GM18499 (cell line): ENCODE measurements around the gene C16orf92.
"Not testable (repeated sequence)": the region's sequence is repeated elsewhere in the genome, so short reads cannot be mapped to it uniquely, and the experiment has no call there.

Experiments used
- ATAC-seq: cut with Tn5 transposase; IDR thresholded peaks from one replicate; pipeline ENCODE4 v1.9.1; 2021; ENCODE audit warnings: moderate number of reproducible peaks; ENCODE audit not compliant: insufficient read depth, unreplicated experiment

C16orf92 gene

DNA sequence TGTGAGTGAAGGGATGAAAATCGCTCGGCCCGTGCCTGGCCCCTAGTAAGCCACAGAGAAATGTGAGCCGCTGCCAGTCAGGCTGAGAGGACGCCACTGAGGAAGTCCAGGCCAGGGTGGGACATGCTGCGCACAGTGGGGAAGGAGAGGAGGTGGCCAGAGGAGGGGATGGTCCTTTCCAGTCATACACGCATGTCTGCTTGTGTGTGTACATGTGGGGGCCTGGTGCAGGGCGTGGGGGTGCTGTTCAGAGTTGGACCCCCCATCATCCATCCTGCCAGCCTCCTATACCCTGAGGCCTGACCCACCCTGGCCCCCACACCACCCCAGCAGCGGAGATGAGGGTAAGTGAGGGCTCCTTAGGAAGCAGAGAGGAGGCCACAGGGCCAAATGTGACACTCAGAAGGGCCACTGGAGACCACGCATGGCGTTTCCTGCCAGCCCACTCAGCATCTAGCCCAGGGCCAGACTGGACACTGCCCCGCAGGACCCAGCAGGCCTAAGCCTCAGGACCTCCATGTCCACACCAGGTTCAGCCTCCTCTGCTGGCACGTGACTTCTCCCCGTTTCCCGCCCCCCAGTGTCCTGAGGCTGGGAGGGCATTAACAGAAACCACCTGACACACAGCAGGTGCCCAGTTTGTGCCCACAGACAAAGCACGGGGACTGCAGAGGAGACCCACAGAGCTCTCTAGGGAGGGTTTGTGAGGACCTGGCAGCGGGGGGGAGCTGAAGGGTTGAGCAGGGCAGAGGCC is 19.2 kb upstream of the C16orf92 start:
- ATAC-seq: no peak

DNA sequence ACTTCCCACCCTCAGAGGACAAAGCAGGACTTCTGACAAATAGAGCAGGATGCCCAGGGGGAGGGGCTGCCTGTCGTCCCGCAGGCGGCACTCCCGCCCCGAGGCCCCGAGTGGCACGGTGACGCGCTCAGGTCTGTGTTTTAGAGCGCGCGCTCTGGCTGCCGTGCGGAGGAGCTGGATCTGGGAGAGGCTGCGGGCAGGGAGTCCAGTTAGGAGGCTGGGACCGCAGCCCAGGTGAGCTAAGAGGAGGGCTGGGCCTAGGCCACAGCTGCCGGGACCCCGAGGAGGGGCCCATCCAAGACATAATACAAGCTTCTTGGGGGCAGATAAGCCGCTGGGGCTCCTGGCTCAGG is 18.6 kb upstream of the C16orf92 start:
- no peak for ATAC-seq

DNA sequence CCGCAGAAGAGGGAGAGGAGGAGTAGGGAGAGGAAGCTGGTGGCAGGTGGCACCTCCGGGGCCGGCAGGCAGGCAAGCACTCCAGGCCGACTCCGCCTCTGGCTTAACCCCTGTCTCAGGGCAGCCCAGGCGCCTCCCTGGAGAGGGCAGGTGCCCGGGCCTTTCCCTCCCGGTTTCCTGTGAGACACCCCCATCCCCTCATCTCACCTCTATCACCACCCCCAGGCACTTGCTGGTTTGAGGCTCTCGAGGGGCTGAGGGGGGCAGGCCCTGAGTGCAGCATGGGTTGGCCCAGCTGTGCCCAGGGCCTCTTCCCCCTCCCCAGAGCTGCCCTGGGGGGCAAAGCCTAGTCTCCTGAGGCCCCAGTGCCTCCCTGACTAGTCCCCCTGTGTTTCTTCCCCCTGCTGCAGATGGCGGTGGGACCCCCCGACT is 18.2 kb upstream of the C16orf92 start:
- ATAC-seq: no peak

DNA sequence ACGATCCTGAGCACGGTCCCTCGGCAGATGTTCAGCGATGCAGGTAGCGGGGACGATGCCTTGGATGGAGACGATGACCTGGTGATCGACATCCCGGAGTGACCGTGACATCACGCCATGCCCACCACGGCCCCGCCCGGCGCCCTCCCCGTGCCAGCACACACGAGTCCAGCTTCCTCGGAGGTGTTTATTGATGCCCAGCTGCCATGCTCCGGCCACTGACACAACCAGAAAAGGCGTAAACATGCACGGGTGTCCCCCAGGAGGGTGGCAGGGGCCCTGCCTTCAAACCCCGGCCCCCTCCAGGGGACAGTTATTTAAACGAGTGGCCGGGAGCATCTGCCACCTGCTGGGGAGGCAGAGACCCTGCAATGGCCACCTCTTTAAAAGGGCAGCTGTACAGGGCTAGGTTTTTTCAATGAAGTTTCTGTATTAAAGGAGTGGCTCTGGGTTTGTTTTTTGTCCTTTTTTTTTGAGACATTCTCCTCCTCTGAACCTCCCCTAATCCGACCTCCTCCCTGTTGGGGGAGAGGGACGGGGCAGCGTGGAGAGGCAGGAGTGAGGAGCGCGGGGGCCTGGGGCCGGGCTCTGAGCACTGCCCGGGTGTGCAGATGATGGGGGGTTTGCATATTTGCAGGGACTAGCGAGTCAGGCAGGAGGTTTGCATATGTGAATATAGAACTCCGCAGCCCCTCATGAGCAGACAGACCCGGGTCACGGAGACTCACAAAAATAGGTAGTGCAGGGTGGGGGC is 17.5 kb upstream of the C16orf92 start:
- ATAC-seq: no peak

DNA sequence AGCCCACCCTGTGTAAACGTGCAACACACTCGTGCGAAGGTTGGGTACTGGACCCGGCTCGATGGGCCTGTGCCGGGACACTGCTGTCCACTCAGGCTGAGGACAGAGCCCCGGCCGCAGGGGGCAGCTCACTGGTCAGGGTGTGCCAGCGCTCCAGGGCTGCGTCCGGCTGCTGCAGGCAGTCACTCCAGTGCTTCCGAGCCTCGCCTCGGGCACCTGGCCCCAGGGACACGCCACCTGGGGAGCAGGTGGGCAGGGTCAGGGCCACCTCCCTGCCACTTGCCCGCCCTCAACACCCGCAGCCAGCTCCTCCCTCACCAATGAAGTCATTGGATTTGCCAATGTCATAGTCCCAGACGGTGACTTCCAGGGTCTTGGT is 16.9 kb upstream of the C16orf92 start:
- ATAC-seq: no peak

DNA sequence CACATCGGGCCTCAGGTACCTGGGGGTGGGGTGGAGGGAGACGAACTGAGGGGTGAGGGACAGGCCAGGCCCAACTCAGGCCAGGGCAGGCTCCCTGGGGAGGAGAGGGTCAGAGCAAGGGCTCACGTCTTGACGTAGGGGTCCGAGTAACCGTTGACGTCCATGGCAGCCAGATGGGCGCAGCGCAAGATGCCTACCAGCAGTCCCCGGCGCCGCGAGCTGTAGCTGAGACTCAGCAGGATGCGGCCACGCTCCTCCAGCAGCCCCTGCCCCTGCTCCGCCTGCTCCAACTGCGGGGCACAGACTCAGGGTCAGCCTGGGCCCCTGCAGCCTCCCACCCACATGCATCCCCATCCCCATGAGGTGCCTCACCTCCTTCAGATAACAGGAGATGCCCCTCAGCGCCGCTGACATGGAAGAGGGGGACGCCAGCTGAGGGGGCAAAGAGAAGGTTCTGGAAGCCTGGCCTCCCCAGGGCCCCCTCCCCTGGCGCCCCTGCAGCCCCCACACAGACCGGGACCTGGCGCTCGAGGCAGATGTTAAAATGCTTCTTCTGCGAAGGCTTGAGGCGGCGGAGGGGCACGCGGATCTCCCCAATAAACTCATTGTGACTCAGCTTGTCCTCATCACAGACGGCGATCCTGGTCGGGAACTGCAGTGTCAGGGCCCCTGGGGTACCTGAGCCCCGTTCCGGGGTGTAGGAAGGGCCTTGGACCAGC is 16.2 kb upstream of the C16orf92 start:
- no peak for ATAC-seq

DNA sequence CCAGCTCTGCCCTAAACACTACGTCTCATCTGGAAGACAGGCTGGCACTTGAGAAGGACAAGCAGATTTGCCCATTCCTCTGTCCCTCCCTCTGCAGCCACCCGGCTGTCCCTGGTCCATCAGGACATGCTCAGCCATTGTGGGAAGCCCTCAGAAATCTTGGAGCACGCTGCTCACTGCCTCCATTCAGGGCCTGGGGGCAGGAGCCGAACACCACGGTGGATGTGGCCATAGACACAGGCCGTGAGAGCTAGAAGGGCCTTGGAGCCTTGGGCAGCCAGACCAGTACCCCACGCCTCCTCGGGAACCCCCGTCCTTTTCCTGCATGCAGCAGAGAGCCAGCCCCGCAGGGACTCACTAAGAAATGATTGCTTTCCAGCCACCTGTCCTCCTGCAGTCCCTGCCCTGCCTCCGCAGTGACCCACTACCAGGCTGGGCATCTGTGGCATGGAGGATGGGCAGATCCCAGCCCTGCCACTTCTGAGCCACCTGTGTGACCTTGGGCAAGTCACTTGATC is 15.6 kb upstream of the C16orf92 start:
- no peak for ATAC-seq

DNA sequence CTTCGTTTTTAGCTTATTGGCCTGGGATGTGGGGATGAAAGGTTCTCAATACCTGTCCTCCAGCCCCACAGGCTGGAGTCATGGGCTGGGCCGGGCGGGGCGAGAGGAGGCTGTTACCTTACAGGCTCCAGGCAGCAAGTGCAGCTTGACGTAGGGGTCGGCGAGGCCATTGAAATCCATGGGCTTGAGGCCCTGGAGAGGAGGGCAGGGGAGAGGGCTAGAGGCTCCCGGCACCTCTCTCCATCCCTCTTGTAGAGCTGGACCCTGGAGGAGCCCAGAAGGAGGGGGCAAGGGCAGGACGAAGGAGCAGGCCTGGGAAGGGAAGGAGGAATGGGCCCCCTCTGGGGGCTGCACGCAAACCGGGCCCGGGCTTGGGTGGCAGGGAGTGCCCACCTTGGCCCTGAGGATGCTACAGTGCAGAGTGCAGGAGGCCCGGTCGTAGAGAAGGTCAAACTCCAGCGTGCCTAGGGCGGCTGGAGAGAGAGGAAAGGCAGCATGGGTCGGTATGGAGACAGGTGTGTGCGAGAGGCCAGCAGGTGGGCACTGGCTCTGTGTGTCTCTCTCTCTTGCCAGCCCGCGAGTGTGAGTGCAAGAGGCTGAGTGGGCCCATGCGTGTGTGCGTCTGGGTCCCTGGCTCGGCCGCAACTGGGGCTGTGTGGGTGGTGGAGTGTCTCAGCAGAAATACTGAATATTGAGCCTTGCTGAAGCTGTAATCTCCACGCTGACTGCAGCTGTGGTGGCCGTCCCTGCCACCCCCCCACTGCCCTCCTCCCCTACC is 13.7 kb upstream of the C16orf92 start:
- ATAC-seq: no peak

DNA sequence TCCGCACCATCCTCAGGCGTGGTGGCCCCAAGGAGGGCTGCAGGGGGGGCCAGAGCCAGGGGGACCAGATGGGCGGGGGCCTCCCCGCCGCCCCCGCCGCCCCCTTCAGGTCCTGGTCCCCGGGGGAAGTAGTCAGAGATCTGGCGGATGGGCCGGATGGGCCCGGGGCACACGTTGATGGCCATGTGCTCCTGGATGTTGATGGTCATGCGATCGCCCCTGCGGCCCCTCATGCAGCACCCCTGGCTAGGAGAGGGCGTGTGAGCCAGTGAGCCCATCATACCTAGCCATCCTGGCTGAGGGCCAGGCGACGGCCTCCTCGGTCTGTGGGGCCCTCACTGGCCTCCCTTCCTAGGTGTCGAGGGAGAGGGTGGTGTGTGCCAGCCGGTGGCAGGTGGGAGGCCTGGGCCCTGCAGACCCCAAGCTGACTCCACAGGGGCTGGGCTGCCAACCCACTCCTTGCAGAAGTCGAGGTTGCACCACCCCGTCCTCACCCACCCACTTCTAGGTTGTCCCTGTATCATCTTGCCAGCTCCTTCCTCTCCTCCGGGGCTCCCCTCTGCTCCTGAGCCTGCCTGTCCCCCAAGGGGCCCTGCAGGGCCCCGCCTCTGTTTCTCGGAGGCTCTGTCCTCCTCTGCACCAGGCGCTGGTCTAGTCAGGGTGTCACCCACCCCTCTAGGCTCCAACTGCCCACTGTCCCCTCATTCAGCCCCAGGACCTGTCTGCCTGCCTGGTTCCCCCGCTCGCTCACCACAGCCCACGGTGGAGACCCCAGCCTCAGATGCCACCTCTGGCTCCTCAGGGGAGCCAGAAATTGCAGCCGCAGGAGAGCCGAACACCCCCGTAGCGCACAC is 12.8 kb upstream of the C16orf92 start:
- no peak for ATAC-seq

DNA sequence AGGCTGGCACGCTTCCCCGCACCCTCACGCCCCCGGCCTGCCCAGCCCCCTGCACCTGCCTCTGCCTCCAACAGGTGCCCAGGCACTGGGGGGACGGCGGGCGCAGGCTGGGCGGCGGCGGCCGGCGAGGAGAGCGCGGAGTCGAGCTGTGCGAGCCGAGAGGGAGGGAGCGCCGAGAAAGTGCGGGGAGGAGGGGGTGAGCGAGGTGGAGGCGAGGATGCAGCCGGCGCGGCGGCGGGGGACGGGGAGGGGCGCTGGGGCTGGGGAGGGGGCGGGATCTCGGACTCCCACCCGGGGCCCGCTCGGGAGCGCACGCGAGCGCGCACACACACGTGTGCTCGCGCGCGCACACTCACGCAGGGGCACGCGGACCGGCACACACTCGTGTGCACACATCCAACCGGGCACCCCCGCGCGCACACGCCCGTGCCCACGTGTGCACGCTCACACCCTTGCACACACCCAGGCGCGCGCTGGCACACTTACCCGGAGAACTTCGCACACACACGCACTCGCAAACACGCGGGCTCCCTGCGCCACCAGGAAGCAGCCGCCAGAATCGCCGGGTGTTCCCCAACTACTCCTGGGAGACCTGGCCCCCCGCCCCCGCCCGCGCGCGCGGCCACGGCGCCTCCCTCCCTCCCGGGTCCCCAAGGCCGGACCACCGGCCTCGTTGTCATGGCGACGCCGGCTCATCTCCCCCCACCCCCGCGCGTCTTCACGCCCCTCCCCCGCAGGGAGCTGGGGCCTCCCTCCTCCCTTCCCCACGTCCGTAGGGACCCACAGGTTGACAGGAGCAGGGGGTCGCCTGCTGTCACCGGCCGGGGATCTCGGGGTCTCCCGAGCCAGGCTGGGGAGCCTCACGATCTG is 11.9 kb upstream of the C16orf92 start, which contains the start of gene DOC2A:
Gene DOC2A (minus strand): TSS at position 184 of the 870 bp plus-strand sequence. CDS start 805 bp downstream, outside the sequence.
- no peak for ATAC-seq

DNA sequence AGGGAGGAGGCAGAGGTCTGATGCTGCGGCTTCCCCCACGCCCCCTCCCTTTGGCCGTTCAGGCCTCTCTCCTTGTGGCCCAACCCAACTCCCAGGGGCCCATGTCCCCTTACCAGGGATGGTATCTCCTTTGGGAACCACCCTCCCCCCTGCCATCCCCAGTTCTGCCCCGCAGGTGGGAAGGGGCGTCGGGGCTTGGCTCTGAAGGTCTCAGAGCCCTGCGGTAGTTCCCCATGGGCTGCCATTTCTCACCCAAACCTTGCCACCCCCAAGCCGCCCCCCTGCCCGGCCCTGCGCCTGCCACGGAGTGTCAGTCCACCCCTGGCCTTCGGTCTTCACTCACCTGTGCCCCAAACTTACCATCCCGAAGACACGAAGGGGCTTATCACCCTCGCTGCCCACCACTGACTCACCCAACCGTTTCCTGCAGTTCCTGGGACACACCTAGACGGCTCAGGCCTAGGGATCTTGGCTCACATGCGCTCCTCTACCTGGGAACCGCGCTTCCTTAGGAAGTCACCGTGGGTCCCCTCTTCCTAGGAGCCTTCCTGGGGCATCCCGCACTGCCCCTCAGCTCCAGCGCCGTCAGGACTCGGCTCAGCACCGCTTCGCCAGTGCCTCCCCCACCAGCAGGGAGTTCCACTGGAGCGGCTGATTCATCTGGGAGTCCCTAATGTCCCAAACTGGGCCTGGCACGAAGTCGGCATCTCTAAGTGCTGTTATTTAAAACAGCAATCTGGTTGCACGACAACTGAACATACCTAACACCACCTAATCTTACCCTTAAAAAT is 11.1 kb upstream of the C16orf92 start:
- ATAC-seq: no peak

DNA sequence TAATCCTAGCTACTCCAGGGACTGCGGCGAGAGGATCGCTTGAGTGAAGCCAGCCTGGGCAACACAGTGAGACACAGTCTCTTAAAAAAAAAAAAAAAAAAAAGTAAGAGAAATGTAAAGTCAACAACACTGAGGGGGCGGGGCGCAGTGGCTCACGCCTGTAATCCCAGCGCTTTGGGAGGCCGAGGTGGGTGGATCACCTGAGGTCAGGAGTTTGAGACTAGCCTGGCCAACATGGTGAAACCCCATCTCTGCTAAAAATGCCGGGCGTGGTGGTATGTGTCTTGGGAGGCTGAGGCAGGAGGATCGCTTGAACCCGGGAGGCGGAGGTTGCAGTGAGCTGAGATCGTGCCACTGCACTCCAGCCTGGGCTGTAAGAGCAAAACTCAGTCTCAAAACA is 10.4 kb upstream of the C16orf92 start:
- not testable (repeated sequence) for ATAC-seq

DNA sequence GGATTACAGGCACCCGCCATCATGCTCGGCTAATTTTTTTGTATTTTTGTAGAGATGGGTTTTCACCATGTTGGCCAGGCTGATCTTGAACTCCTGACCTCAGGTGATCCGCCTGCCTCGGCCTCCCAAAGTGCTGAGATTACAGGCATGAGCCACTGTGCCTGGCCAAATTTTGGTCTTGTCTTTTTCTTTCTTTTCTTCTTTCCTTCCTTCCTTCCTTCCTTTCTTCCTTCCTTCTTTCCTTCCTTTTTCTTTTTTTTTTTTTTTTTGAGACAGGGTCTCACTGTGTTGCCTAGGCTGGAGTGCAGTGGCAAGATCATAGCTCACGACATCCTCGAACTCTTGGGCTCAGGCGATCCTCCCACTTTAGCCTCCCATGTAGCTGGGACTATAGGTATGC is 7.5 kb upstream of the C16orf92 start:
- ATAC-seq: not testable (repeated sequence)

DNA sequence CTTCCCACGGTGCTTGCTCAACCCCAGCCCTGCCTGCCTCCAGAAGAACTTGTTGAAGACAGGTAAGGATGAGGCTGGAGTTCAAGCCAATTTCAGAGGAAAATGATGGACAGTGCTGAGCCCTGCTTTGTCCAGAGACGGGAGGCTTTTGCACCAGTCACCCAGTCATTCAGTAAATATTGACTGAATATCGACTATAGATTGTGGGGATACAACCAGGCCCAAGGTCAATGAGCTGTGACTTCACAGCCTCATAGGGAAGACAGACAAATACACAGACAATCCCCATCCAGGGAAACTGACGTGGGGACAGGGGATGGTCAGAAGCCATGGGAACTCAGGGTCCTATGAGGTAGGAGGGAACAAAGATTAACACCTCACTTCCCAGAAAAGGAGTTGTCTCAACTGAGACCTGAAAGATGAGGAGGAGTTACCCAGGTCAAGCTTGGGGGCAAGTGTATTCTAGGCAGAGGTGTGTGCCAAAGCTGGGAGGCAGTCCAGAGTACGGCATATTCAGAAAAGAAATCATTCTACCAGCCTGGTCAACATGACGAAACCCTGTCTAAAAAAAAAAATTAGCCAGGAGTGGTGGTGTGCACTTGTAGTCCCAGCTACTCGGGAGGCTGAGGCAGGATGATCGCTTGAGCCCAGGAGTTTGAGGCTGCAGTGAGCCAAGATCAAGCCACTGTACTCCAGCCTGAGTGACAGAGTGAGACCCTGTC is 6.3 kb upstream of the C16orf92 start:
- ATAC-seq: no peak

DNA sequence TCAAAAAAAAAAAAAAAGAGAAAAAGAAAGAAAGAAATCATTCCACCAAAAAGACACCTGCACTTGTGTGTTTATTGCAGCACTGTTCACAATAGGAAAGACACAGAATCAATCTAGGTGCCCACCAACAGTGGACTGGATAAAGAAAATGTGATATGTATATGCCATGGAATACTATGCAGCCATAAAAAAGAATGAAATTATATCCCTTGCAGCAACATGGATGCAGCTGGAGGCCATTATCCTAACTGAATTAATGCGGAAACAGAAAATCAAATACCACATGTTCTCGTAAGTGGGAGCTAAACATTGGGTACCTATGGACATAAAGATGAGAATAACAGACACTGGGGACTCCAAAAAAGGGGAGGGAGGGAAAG is 5.7 kb upstream of the C16orf92 start:
- no peak for ATAC-seq

DNA sequence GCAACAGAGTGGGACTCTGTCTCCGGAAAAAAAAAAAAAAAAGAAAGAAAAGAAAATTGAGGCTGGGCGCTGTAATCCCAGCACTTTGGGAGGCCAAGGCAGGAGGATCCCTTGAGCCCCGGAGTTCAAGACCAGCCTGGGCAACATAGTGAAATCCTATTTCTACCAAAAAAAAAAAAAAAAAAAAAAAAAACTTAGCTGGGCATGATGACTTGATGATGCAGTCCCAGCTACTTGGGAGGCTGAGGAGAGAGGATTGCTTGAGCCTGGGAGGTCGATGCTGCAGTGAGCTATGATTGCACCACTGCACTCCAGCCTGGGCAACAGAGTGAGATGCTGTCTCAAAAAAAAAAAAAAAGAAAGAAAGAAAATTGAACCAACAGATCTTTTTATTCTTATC is 5.1 kb upstream of the C16orf92 start:
- ATAC-seq: not testable (repeated sequence)

DNA sequence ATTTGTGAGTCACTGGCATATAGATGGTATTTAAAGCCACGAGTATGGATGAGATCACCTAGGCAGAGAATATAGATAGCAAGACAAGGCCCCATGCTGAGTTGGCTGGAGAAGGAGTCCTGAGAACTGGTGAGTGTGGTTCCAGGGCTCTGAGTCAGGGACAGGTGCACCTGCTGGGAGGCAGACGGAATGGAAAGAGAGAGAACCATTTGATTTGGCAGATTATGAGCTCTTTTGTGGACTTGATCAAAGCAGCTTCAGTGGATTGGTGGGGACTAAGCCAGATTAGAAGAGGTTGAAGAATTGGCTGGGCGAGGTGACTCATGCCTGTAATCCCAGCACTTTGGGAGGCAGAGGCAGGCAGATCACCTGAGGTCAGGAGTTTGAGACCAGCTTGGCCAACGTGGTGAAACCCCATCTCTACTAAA is 4.3 kb upstream of the C16orf92 start:
- ATAC-seq: no peak
